K562 (cell line): ENCODE results near the gene TOR1AIP2. TPM values are rescaled to one million over a fixed set of nuclear protein-coding genes. Genes with fewer than 3 reads are reported as not detected.

Experiments
- ATAC-seq: fragments of 200-7000 bp; cut with Tn5 transposase; 3 replicates; pipeline ENCODE4 v1.9.1; 2020; ENCODE audit warnings: moderate library complexity
- BruUV-seq: library from RNA; stranded (reverse); fragments of 400-500 nt; replicated peaks from 2 replicates; lab custom pipeline; 2021; lab: Mats Ljungman, UMichigan
- CTCF ChIA-PET: fragments of 300-600 bp; formaldehyde crosslinking; extraction: SDS; loops from one replicate; lab custom pipeline; 2021; ENCODE audit warnings: low intra/inter-chr PET ratio; lab: Yijun Ruan, JAX
- POLR2A ChIA-PET: fragments of 300-600, 350-650 bp; sonication (Branson Sonifier 250); formaldehyde crosslinking; extraction: SDS; loops from one replicate; lab custom pipeline; 2021; ENCODE audit warnings: antibody characterized with exemption, inconsistent platforms; lab: Yijun Ruan, JAX
- DNase-seq, 4 experiments: peaks; one replicate each; pipeline versions ENCODE4 v3.0.0 to v3.0.0-alpha.2; 2011 to 2018; ENCODE audit warnings: low spot score in 3 of 4, mixed read lengths in 3 of 4; ENCODE audit errors: extremely low read depth in 1 of 4
- FAIRE-seq: peaks from 2 replicates; lab custom pipeline; 2011; peaks lifted over from hg19 to GRCh38; lab: Jason Lieb, UNC
- H2AFZ ChIP-seq: 2 replicates; pipeline ENCODE4 v1.6.0; 2011; ENCODE audit warnings: low read depth, low read length, control low read depth, inconsistent platforms
- H3K27ac ChIP-seq: fragments of 200-600 bp; 3 replicates; pipeline ENCODE4 v1.8.0; 2011; ENCODE audit warnings: low read depth, mild to moderate bottlenecking, control low read depth, inconsistent platforms, low read length, moderate library complexity, mixed read lengths; ENCODE audit errors: extremely low read depth
- H3K27me3 ChIP-seq, 2 experiments: fragments of 300-600 bp in 1 of 2; 2 replicates in 1 of 2; 3 replicates in 1 of 2; pipeline versions ENCODE4 v1.6.0 to v1.8.0; 2011; ENCODE audit warnings: inconsistent platforms in 2 of 2, low read length in 2 of 2, mild to moderate bottlenecking in 1 of 2, mixed read lengths in 1 of 2, moderate library complexity in 1 of 2; ENCODE audit not compliant: control insufficient read depth in 2 of 2, insufficient read depth in 2 of 2
- H3K36me3 ChIP-seq: fragments of 300-600 bp; 3 replicates; pipeline ENCODE4 v1.8.0; 2011; ENCODE audit warnings: mild to moderate bottlenecking, low read length, inconsistent platforms; ENCODE audit not compliant: control insufficient read depth, insufficient read depth
- H3K4me1 ChIP-seq, 2 experiments: fragments of 200-600 bp in 1 of 2; replicated peaks in 1 of 2; 2 replicates in 1 of 2; 3 replicates in 1 of 2; pipeline versions ENCODE4 v1.5.1 to v1.8.0; 2011; ENCODE audit warnings: inconsistent platforms in 2 of 2, low read length in 2 of 2, mild to moderate bottlenecking in 1 of 2, mixed read lengths in 1 of 2, moderate library complexity in 1 of 2; ENCODE audit not compliant: control insufficient read depth in 2 of 2, insufficient read depth in 2 of 2
- H3K4me2 ChIP-seq: 2 replicates; pipeline ENCODE4 v1.6.1; 2011; ENCODE audit warnings: low read length, control low read depth, inconsistent platforms, mixed read lengths; ENCODE audit not compliant: insufficient read depth
- H3K4me3 ChIP-seq: fragments of 200-600 bp; sonication (generic), shearing (Covaris generic); 2 replicates; pipeline ENCODE4 v1.5.1; 2016; ENCODE audit warnings: control low read depth, inconsistent platforms
- H3K79me2 ChIP-seq: fragments of 200-600 bp; 3 replicates; pipeline ENCODE4 v1.8.0; 2011; ENCODE audit warnings: low read length, inconsistent platforms; ENCODE audit not compliant: control insufficient read depth, insufficient read depth
- H3K9ac ChIP-seq, 2 experiments: 2 replicates each; pipeline versions ENCODE4 v1.6.0 to v1.6.1; 2011; ENCODE audit warnings: low read depth in 2 of 2, low read length in 2 of 2, control low read depth in 1 of 2, inconsistent platforms in 1 of 2, mild to moderate bottlenecking in 1 of 2, mixed read lengths in 1 of 2; ENCODE audit not compliant: insufficient read depth in 1 of 2
- H3K9me1 ChIP-seq: one replicate; pipeline ENCODE4 v1.6.0; 2011; ENCODE audit warnings: inconsistent platforms, mild to moderate bottlenecking, low read length, moderate library complexity; ENCODE audit not compliant: control insufficient read depth, insufficient read depth
- H3K9me3 ChIP-seq: replicated peaks from 2 replicates; pipeline ENCODE4 v1.5.1; 2011; ENCODE audit warnings: low read depth, low read length, inconsistent platforms; ENCODE audit not compliant: control insufficient read depth, insufficient read depth
- H4K20me1 ChIP-seq: replicated peaks from 2 replicates; pipeline ENCODE4 v1.6.1; 2011; ENCODE audit warnings: low read length, inconsistent platforms, mixed read lengths; ENCODE audit not compliant: control insufficient read depth, insufficient read depth
- ARID1B ChIP-seq: fragments of 450-650 bp; IDR thresholded peaks from 2 replicates; pipeline ENCODE4 v1.6.1; 2016; ENCODE audit warnings: antibody characterized with exemption, mild to moderate bottlenecking, inconsistent platforms
- CHD2 ChIP-seq: IDR thresholded peaks from 2 replicates; pipeline ENCODE4 v1.6.1; 2011; ENCODE audit warnings: low read depth, low read length
- CSDE1 ChIP-seq, 2 experiments: fragments of 450-650 bp; IDR thresholded peaks; 2 replicates each; pipeline ENCODE4 v1.6.1; 2016; ENCODE audit warnings: mild to moderate bottlenecking in 1 of 2
- DPF2 ChIP-seq: fragments of 450-650 bp; IDR thresholded peaks from 2 replicates; pipeline ENCODE4 v1.6.1; 2016
- E2F1 ChIP-seq: sonication (generic); formaldehyde crosslinking; IDR thresholded peaks from 2 replicates; pipeline ENCODE4 v1.8.1; 2023; ENCODE audit warnings: mild to moderate bottlenecking, missing genetic modification reagents, moderate library complexity
- HLTF ChIP-seq: fragments of 450-650 bp; IDR thresholded peaks from 2 replicates; pipeline ENCODE4 v1.6.1; 2016
- MCM5 ChIP-seq: fragments of 450-650 bp; IDR thresholded peaks from 2 replicates; pipeline ENCODE4 v1.6.1; 2016; ENCODE audit warnings: low read depth
- MNT ChIP-seq, 2 experiments: fragments of 450-650 bp; conservative IDR thresholded peaks; 2 replicates each; pipeline ENCODE4 v1.6.1; 2017; ENCODE audit warnings: mild to moderate bottlenecking in 2 of 2, moderate library complexity in 2 of 2
- NKRF ChIP-seq: fragments of 450-650 bp; IDR thresholded peaks from 2 replicates; pipeline ENCODE4 v1.6.1; 2016; ENCODE audit warnings: borderline replicate concordance
- PRMT5 ChIP-seq: sonication (generic); formaldehyde crosslinking; IDR thresholded peaks from 2 replicates; pipeline ENCODE4 v1.5.0; 2020; ENCODE audit warnings: missing genetic modification reagents
- RAD21 ChIP-seq, 2 experiments: fragments of 250-450 bp in 1 of 2; fragments of 450-650 bp in 1 of 2; sonication (Bioruptor Pico) in 1 of 2; formaldehyde crosslinking in 1 of 2; IDR thresholded peaks in 1 of 2; conservative IDR thresholded peaks in 1 of 2; 2 replicates each; pipeline versions ENCODE4 v1.4.0 to v1.8.0; 2020 to 2022; ENCODE audit warnings: mild to moderate bottlenecking in 2 of 2, moderate library complexity in 1 of 2
- TAF9B ChIP-seq: fragments of 450-650 bp; IDR thresholded peaks from 2 replicates; pipeline ENCODE4 v1.6.1; 2018; ENCODE audit warnings: mild to moderate bottlenecking; ENCODE audit not compliant: partially characterized antibody
- THAP7 ChIP-seq: fragments of 250-450 bp; sonication (Bioruptor Pico); IDR thresholded peaks from 2 replicates; pipeline ENCODE4 v1.5.0; 2021
- TOE1 ChIP-seq, 2 experiments: fragments of 450-650 bp in 1 of 2; sonication (generic) in 1 of 2; formaldehyde crosslinking in 1 of 2; IDR thresholded peaks; 2 replicates each; pipeline versions ENCODE4 v1.7.1 to v1.8.0; 2016 to 2022; ENCODE audit warnings: borderline replicate concordance in 2 of 2, mild to moderate bottlenecking in 2 of 2, antibody characterized with exemption in 1 of 2, inconsistent platforms in 1 of 2, low read depth in 1 of 2, missing genetic modification reagents in 1 of 2, moderate library complexity in 1 of 2
- ZFP36 ChIP-seq: fragments of 150-350 bp; IDR thresholded peaks from 2 replicates; pipeline ENCODE4 v1.6.1; 2018; ENCODE audit warnings: low read length, low read depth; ENCODE audit not compliant: partially characterized antibody
- ZNF174 ChIP-seq: fragments of 250-450 bp; sonication (Bioruptor Pico); IDR thresholded peaks from 2 replicates; pipeline ENCODE4 v1.4.0; 2020; ENCODE audit warnings: mild to moderate bottlenecking
- ZNF217 ChIP-seq: sonication (generic); formaldehyde crosslinking; IDR thresholded peaks from 2 replicates; pipeline ENCODE4 v1.8.0; 2022; ENCODE audit warnings: mild to moderate bottlenecking, missing genetic modification reagents
- ZNF77 ChIP-seq: fragments of 250-450 bp; sonication (Bioruptor Pico); IDR thresholded peaks from 2 replicates; pipeline ENCODE4 v1.5.0; 2020
- WGBS: fragments of 100-300 bp; shearing (Covaris generic); methylation state at CpG from one replicate; pipeline ENCODE4 v1.1.6; 2016; ENCODE audit warnings: low coverage, mixed read lengths; ENCODE audit not compliant: insufficient coverage; ENCODE audit errors: missing lambda C conversion rate; 5-methylcytosine and 5-hydroxymethylcytosine counted together
- in situ Hi-C: fragments of 300-500 bp; cut with MboI; formaldehyde crosslinking; loops from 4 replicates; pipeline ENCODE4 v1.15.0; 2018; ENCODE audit warnings: inconsistent platforms, mixed read lengths
- intact Hi-C: fragments of 100-400 bp; cut with micrococcal nuclease; formaldehyde crosslinking; loops from 2 replicates; pipeline ENCODE4 v1.14.2; 2022
- polyA plus RNA-seq, 8 experiments: library from polyadenylated mRNA; depleted of rRNA in 4 of 8; stranded (reverse) in 5 of 8; unstranded in 3 of 8; fragments of >200 nt; fragmentation: Nextera tagmentation in 2 of 8; fragmentation: Illumina TruSeq in 1 of 8; extraction: Ambion mirVana in 2 of 8; extraction: Trizol in 1 of 8; gene quantifications; 2 replicates each; pipeline versions ENCODE4 v1.2.1 to v1.2.3, GENCODE V29; 2011 to 2014; ENCODE audit warnings: inconsistent platforms in 1 of 8, missing spikeins in 1 of 8
- total RNA-seq, 7 experiments: library from RNA; depleted of rRNA in 6 of 7; stranded (reverse); fragments of >200 nt in 6 of 7; fragmentation: Illumina TruSeq in 2 of 7; extraction: Trizol in 2 of 7; gene quantifications; 2 replicates each; pipeline versions ENCODE4 v1.2.1 to v1.2.3, GENCODE V29; 2011 to 2021; ENCODE audit warnings: low replicate concordance in 1 of 7

TOR1AIP2 gene
- total and polyA plus RNA-seq, 9 of the 15 experiments (the other 6 are each of a cell fraction or from before 2014, with no cell fraction given), result 16.7 to 122 (median 41.4) TPM

DNA sequence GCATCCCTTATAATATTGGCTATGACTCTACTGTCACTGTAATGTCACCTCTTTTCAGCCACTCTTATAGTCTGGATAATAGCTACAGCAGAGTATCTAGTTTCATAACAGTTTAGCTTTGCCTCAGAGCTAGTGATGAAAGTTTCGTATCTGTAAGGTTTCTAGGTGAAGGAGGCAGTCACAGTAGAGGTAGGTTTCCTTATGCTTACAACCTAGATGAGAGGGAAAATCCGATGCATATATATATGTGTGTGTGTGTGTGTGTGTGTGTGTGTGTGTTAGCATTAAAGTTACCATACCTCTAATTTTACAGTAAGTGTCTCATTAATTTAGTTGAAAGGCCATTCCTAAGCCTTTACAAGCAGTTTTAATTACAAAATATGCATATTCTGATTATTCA is 2.2 kb upstream of the TOR1AIP2 start:
- intact Hi-C loops, result loop anchor here (5.0 to 10.0 kb wide), 2 partner anchors 175 to 278 kb away; no protein-coding TSS in a partner anchor
- in situ Hi-C loops, result no loop called here
- FAIRE-seq, result no peak
- ChIA-PET POLR2A (interaction anchor here (0.8 to 1.4 kb wide), 5 partner anchors 12 to 289 kb away, joined by 3 to 8 read pairs (median 3); partner anchors contain the start of gene CEP350), CTCF (no interaction called here)
- Histone ChIP-seq H3K9me1 (no peaks in the 10 kb centered on the region), H3K27ac (peak overlapping the region; percentile 98; the same call in 1 of the 3 replicates), H3K9me3 (no peaks in the 10 kb centered on the region), H4K20me1 (no peaks in the 10 kb centered on the region), H3K27me3 (no peaks in the 10 kb centered on the region), H3K4me1 (peaks cover 16 to 17% of the 10 kb centered on the region in 2 experiments; a peak in 4 of 5 replicates), H3K4me3 (no peak overlapping the region), H3K9ac (peak overlapping the region in 1 of 2 experiments; percentile 97; a peak in 2 of 4 replicates), H3K79me2 (peaks cover 74% of the 10 kb centered on the region), H3K36me3 (peaks cover 19% of the 10 kb centered on the region), H3K4me2 (peak overlapping the region; percentile 19; the same call in 1 of the 2 replicates), H2AFZ (peak overlapping the region; percentile 40)
- WGBS, result 45% methylated on average over 2 of the region's 2 CpGs
- DNase-seq, result peak in 1 of 4 experiments; percentile 30
- no peak for ATAC-seq
- BruUV-seq, result no TSS peak
- TF ChIP-seq DPF2 (0 out of 2 replicates have a peak, but pooled peaks have one; percentile 10), ZNF77 (CRISPR knock-in tag) (no peak), TOE1 (IDR thresholded peaks at IDR 0.05; ENCODE audit: borderline replicate concordance) (0 out of 2 replicates have a peak, but pooled peaks have one; percentile 32), TOE1 (CRISPR knock-in tag; IDR thresholded peaks at IDR 0.05; ENCODE audit: borderline replicate concordance, low read depth) (no peak), PRMT5 (CRISPR knock-in tag) (no peak), NKRF (no peak), THAP7 (CRISPR knock-in tag) (no peak), MNT (conservative IDR thresholded peaks at IDR 0.05) (no peak), TAF9B (peak; percentile 19), CSDE1 (IDR thresholded peaks at IDR 0.05) (no peak), HLTF (no peak), ZNF174 (CRISPR knock-in tag) (no peak), MCM5 (no peak), ZFP36 (no peak), RAD21 (CRISPR knock-in tag; conservative IDR thresholded peaks at IDR 0.05 in 1 of 2, IDR thresholded peaks at IDR 0.05 in 1 of 2) (no peak), CHD2 (no peak), E2F1 (CRISPR knock-in tag) (0 out of 2 replicates have a peak, but pooled peaks have one; percentile 30), ZNF217 (CRISPR knock-in tag) (no peak), ARID1B (peak; percentile 30; the same call in 1 of the 2 replicates)
